ENCODE results near the gene KRT86. TPM values are rescaled to one million over a fixed set of nuclear protein-coding genes. Genes with fewer than 3 reads are reported as not detected.

The KRT86 gene
- total and polyA plus RNA-seq, 2 of the 13 experiments (the other 11 are each of a cell fraction or from before 2014, with no cell fraction given), result not detected

DNA sequence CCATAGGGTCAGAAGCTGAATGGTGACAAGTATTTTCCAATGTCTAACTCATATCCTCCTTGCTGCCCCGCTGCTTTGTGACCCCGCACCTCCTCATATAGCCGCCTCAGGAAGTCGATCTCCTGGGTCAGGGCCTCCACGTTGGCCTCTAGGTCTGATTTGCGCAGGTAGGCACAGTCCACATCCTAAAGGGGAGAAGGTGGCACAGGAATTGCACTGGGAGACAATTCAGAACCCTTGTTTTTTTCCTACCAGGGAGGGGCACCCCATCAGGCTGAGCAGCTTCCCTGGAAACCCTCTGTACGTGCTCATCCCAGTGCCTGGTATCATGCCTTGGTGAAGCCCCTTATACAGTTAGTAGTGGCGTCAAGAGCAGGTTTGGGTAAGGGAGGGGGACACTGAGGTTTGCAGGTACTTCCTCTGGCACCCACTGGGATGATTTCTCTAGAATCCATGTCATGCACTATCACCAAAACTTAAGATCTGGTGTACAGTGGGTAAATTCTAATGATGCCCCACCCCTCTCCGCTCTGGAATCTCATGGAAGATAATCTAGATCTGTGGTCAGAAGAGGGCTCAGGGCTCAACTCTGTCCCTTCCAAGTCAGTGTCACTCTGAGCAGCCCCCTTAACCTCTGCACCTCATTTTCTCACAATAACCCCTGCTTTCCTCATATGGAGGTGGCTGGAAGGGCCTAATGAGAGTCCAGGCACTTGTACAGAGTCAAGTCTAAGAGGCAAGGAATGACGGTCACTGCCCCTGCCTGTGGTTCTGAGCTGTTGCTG lies 20.1 kb upstream of the KRT86 start:
- CTCF ChIA-PET (ENCODE audit: low intra/inter-chr PET ratio, low total read pairs), result no interaction called here
- POLR2A ChIA-PET, result no interaction called here
- H3K4me2 ChIP-seq (ENCODE audit: low read depth, low read length), result no peak overlapping the region

More for the DNA sequence above, 20.1 kb upstream of the KRT86 start:
- intact Hi-C loops (cut with micrococcal nuclease; ENCODE audit: unreplicated experiment), result loop anchor here (5.0 kb wide), 1 partner anchor 53 kb away; no protein-coding TSS in a partner anchor
- no peak overlapping the region for H3K9ac ChIP-seq (ENCODE audit: insufficient read depth, low read depth, low read length)
- no peak overlapping the region for H3K4me3 ChIP-seq (replicated peaks in 1 of 3; ENCODE audit: insufficient read depth in 1 of 3, low read depth in 2 of 3, low read length in 3 of 3)
- ATAC-seq (no peak), DNase-seq (ENCODE audit: low spot score) (no peak), FAIRE-seq (no peak)
- H3K27ac ChIP-seq (ENCODE audit: extremely low read length, insufficient read depth, low read length), result no peak overlapping the region
- no TSS peak for BruUV-seq (replicated peaks)
- H3K36me3 ChIP-seq (replicated peaks in 1 of 2; ENCODE audit: control insufficient read depth in 1 of 2, insufficient read depth in 2 of 2, low read length in 2 of 2), result no peaks in the 10 kb centered on the region
- H3K79me2 ChIP-seq (ENCODE audit: insufficient read depth, low read length), result no peaks in the 10 kb centered on the region
- in situ Hi-C loops (cut with HindIII; ENCODE audit: extremely low pct_ligation_motif_present, low pct_unique_long_range_greater_than_20kb), result no loop called here
- TF ChIP-seq, protein P1, sequence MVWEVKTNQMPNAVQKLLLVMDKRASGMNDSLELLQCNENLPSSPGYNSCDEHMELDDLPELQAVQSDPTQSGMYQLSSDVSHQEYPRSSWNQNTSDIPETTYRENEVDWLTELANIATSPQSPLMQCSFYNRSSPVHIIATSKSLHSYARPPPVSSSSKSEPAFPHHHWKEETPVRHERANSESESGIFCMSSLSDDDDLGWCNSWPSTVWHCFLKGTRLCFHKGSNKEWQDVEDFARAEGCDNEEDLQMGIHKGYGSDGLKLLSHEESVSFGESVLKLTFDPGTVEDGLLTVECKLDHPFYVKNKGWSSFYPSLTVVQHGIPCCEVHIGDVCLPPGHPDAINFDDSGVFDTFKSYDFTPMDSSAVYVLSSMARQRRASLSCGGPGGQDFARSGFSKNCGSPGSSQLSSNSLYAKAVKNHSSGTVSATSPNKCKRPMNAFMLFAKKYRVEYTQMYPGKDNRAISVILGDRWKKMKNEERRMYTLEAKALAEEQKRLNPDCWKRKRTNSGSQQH (CRISPR knock-in tag; IDR thresholded peaks at IDR 0.05; ENCODE audit: low read depth), result no peak
- TF ChIP-seq TEAD3 (CRISPR knock-in tag; optimal IDR thresholded peaks at IDR 0.05; ENCODE audit: borderline replicate concordance) (no peak), CAMTA2 (CRISPR knock-in tag; IDR thresholded peaks at IDR 0.05; ENCODE audit: borderline replicate concordance) (no peak), ZNF674 (CRISPR knock-in tag; IDR thresholded peaks at IDR 0.05; ENCODE audit: low read depth) (no peak), EHMT2 (IDR thresholded peaks at IDR 0.05; ENCODE audit: borderline replicate concordance, low read depth, low read length) (no peak), ZNF792 (CRISPR knock-in tag; IDR thresholded peaks at IDR 0.05) (no peak), KDM4B (CRISPR knock-in tag; IDR thresholded peaks at IDR 0.05) (no peak), DR1 (CRISPR knock-in tag; IDR thresholded peaks at IDR 0.05) (no peak), SP140L (CRISPR knock-in tag; IDR thresholded peaks at IDR 0.05; ENCODE audit: borderline replicate concordance) (no peak)
- H2AFZ ChIP-seq (ENCODE audit: low read length), result no peak overlapping the region
- H3K27me3 ChIP-seq (ENCODE audit: control insufficient read depth in 1 of 2, insufficient read depth in 2 of 2, low read length in 2 of 2), result peaks cover 4 to 37% of the 10 kb centered on the region in 2 experiments
- H3K9me3 ChIP-seq (ENCODE audit: low read length), result no peaks in the 10 kb centered on the region
- no peaks in the 10 kb centered on the region for H3K4me1 ChIP-seq (ENCODE audit: insufficient read depth, low read length)
- H4K20me1 ChIP-seq (ENCODE audit: insufficient read depth, low read length), result no peaks in the 10 kb centered on the region
- WGBS (ENCODE audit: low lambda C conversion rate), result 3% methylated on average over 10 of the region's 10 CpGs

Data from HepG2 (cell line).